IgD-negative memory B cell (primary cell): ENCODE results near the gene SEPTIN6. TPM values are rescaled to one million over a fixed set of nuclear protein-coding genes. Genes with fewer than 3 reads are reported as not detected.
"Not testable (repeated sequence)": the region's sequence is repeated elsewhere in the genome, so short reads cannot be mapped to it uniquely, and the experiment has no call there.

Source experiments
- H3K27ac Mint-ChIP-seq, 3 donors: one replicate each; pipeline ENCODE4 v1.8.0; 2020 to 2022; ENCODE audit warnings: mild to moderate bottlenecking in 3 of 3, mixed read lengths in 3 of 3, moderate library complexity in 1 of 3
- H3K27me3 Mint-ChIP-seq: one replicate; pipeline ENCODE4 v1.8.0; 2021; ENCODE audit warnings: mixed read lengths
- H3K36me3 Mint-ChIP-seq: one replicate; pipeline ENCODE4 v1.8.0; 2020; ENCODE audit warnings: mild to moderate bottlenecking, mixed read lengths
- H3K4me1 Mint-ChIP-seq, 3 donors: one replicate each; pipeline ENCODE4 v1.8.0; 2020 to 2022; ENCODE audit warnings: mixed read lengths in 3 of 3, mild to moderate bottlenecking in 1 of 3
- H3K4me3 Mint-ChIP-seq, 4 donors: one replicate each; pipeline ENCODE4 v1.8.0; 2020 to 2022; ENCODE audit warnings: mild to moderate bottlenecking in 4 of 4, mixed read lengths in 4 of 4, moderate library complexity in 3 of 4
- H3K9me3 Mint-ChIP-seq, 3 donors: one replicate each; pipeline ENCODE4 v1.8.0; 2020 to 2021; ENCODE audit warnings: mixed read lengths in 3 of 3, mild to moderate bottlenecking in 1 of 3
- polyA plus RNA-seq: library from polyadenylated mRNA; unstranded; fragments of 300-500 nt; fragmentation: Illumina TruSeq; gene quantifications from one replicate; pipeline ENCODE4 v1.2.3, GENCODE V29; 2021

SEPTIN6 gene
- polyA plus RNA-seq, 1 donor from 2014 or later = 241 TPM

- H3K4me1 Mint-ChIP-seq = peaks cover 34 to 41% (median 40%) of the 10 kb centered on the region in 3 donors
- H3K27ac Mint-ChIP-seq = peak overlapping the region in 2 of 3 donors; percentile 75 to 91
- H3K9me3 Mint-ChIP-seq = no peaks in the 10 kb centered on the region
- H3K4me3 Mint-ChIP-seq = peak overlapping the region; percentile 53 to 82 (median 76)
- peaks cover 8% of the 10 kb centered on the region for H3K27me3 Mint-ChIP-seq
- H3K36me3 Mint-ChIP-seq = no peaks in the 10 kb centered on the region
Measured at GRCh38 chrX:119696251-119696890, 3.4 kb upstream of the SEPTIN6 start.

GRCh38 chrX:119695535-119696050 is 2.6 kb upstream of the SEPTIN6 start:
- no peaks in the 10 kb centered on the region for H3K9me3 Mint-ChIP-seq
- H3K4me3 Mint-ChIP-seq = peak overlapping the region; percentile 41 to 100 (median 82)
- H3K36me3 Mint-ChIP-seq = no peaks in the 10 kb centered on the region
- H3K4me1 Mint-ChIP-seq = peaks cover 34 to 46% (median 45%) of the 10 kb centered on the region in 3 donors
- peak overlapping the region in 2 of 3 donors; percentile 1 to 91 for H3K27ac Mint-ChIP-seq
- H3K27me3 Mint-ChIP-seq = peaks cover 8% of the 10 kb centered on the region

GRCh38 chrX:119694601-119695534 is 1.9 kb upstream of the SEPTIN6 start:
- Mint-ChIP-seq H3K27ac (peak overlapping the region in 2 of 3 donors; percentile 51 to 91), H3K4me1 (peaks cover 34 to 50% (median 45%) of the 10 kb centered on the region in 3 donors), H3K4me3 (peak overlapping the region; percentile 41 to 100 (median 82)), H3K36me3 (no peaks in the 10 kb centered on the region), H3K27me3 (peaks cover 8% of the 10 kb centered on the region), H3K9me3 (no peaks in the 10 kb centered on the region)

GRCh38 chrX:119693996-119694451 is 1.1 kb upstream of the SEPTIN6 start:
- Mint-ChIP-seq H3K4me1 (peaks cover 35 to 53% (median 48%) of the 10 kb centered on the region in 3 donors), H3K27me3 (peaks cover 8% of the 10 kb centered on the region), H3K36me3 (no peaks in the 10 kb centered on the region), H3K27ac (peak overlapping the region in 2 of 3 donors; percentile 76 to 93), H3K9me3 (no peaks in the 10 kb centered on the region), H3K4me3 (peak overlapping the region; percentile 96 to 100 (median 99))

GRCh38 chrX:119692191-119693039 is 553 bp downstream of the SEPTIN6 start:
- Mint-ChIP-seq H3K27ac (peak overlapping the region; percentile 92 to 97 (median 93)), H3K36me3 (no peaks in the 10 kb centered on the region), H3K4me3 (peak overlapping the region; percentile 96 to 100 (median 99)), H3K4me1 (peaks cover 37 to 55% (median 52%) of the 10 kb centered on the region in 3 donors), H3K27me3 (peaks cover 6% of the 10 kb centered on the region), H3K9me3 (no peaks in the 10 kb centered on the region)

- Mint-ChIP-seq H3K4me1 (peaks cover 39 to 53% (median 53%) of the 10 kb centered on the region in 3 donors), H3K27me3 (peaks cover 6% of the 10 kb centered on the region), H3K9me3 (no peaks in the 10 kb centered on the region), H3K4me3 (peak overlapping the region; percentile 96 to 100 (median 99)), H3K27ac (peak overlapping the region; percentile 86 to 100 (median 93)), H3K36me3 (no peaks in the 10 kb centered on the region)
Measured at GRCh38 chrX:119690921-119691716, 1.8 kb downstream of the SEPTIN6 start.

- Mint-ChIP-seq H3K27ac (peak overlapping the region; percentile 86 to 100 (median 93)), H3K4me3 (peak overlapping the region; percentile 58 to 100 (median 90)), H3K9me3 (no peaks in the 10 kb centered on the region), H3K27me3 (no peaks in the 10 kb centered on the region), H3K4me1 (peaks cover 39 to 53% (median 53%) of the 10 kb centered on the region in 3 donors), H3K36me3 (no peaks in the 10 kb centered on the region)
Measured at GRCh38 chrX:119688911-119689321, 4.1 kb downstream of the SEPTIN6 start.

GRCh38 chrX:119687661-119688413 is 5.1 kb downstream of the SEPTIN6 start:
- H3K27me3 Mint-ChIP-seq = no peaks in the 10 kb centered on the region
- peak overlapping the region; percentile 49 to 100 (median 95) for H3K4me3 Mint-ChIP-seq
- H3K36me3 Mint-ChIP-seq = peaks cover 4% of the 10 kb centered on the region
- H3K27ac Mint-ChIP-seq = peak overlapping the region; percentile 93 to 100 (median 99)
- H3K9me3 Mint-ChIP-seq = no peaks in the 10 kb centered on the region
- peaks cover 45 to 58% (median 57%) of the 10 kb centered on the region in 3 donors for H3K4me1 Mint-ChIP-seq

GRCh38 chrX:119686087-119686691 is 6.8 kb downstream of the SEPTIN6 start:
- Mint-ChIP-seq H3K27ac (peak overlapping the region; percentile 93 to 100 (median 99)), H3K36me3 (peaks cover 8% of the 10 kb centered on the region), H3K4me3 (peak overlapping the region; percentile 83 to 100 (median 95)), H3K27me3 (no peaks in the 10 kb centered on the region), H3K9me3 (no peaks in the 10 kb centered on the region), H3K4me1 (peaks cover 53 to 71% (median 70%) of the 10 kb centered on the region in 3 donors)

GRCh38 chrX:119685225-119686066 is 7.5 kb downstream of the SEPTIN6 start:
- Mint-ChIP-seq H3K4me1 (peaks cover 58 to 70% (median 70%) of the 10 kb centered on the region in 3 donors), H3K27ac (peak overlapping the region; percentile 93 to 100 (median 99)), H3K4me3 (peak overlapping the region; percentile 83 to 100 (median 95)), H3K9me3 (no peaks in the 10 kb centered on the region), H3K36me3 (peaks cover 8% of the 10 kb centered on the region), H3K27me3 (no peaks in the 10 kb centered on the region)

- Mint-ChIP-seq H3K27me3 (no peaks in the 10 kb centered on the region), H3K9me3 (no peaks in the 10 kb centered on the region), H3K27ac (peak overlapping the region; percentile 93 to 100 (median 99)), H3K4me1 (peaks cover 58 to 71% (median 68%) of the 10 kb centered on the region in 3 donors), H3K36me3 (peaks cover 8% of the 10 kb centered on the region), H3K4me3 (peak overlapping the region; percentile 83 to 100 (median 95))
Measured at GRCh38 chrX:119684916-119685224, 8.1 kb downstream of the SEPTIN6 start.

GRCh38 chrX:119684312-119684711 is 8.7 kb downstream of the SEPTIN6 start:
- not testable (repeated sequence) for H3K36me3 Mint-ChIP-seq, H3K27me3 Mint-ChIP-seq, H3K9me3 Mint-ChIP-seq
- H3K4me3 Mint-ChIP-seq = peak overlapping the region in 3 of 4 donors; percentile 54 to 100 (median 96)
- peaks cover 60 to 74% (median 69%) of the 10 kb centered on the region in 3 donors for H3K4me1 Mint-ChIP-seq
- peak overlapping the region; percentile 93 to 100 (median 99) for H3K27ac Mint-ChIP-seq
